H9 (cell line): ENCODE data around the gene GRAP2. TPM values are rescaled to one million over a fixed set of nuclear protein-coding genes. Genes with fewer than 3 reads are reported as not detected.

Experiments
- DNase-seq: peaks from one replicate; pipeline ENCODE4 v3.0.0-alpha.2; 2017
- H2AFZ ChIP-seq: one replicate; pipeline ENCODE4 v1.6.1; 2013; ENCODE audit warnings: mild to moderate bottlenecking, low read length, control low read depth, moderate library complexity
- H2AK5ac ChIP-seq: 2 replicates; pipeline ENCODE4 v1.6.1; 2013; ENCODE audit warnings: low read length, control low read depth, mixed read lengths; ENCODE audit not compliant: insufficient read length
- H2BK120ac ChIP-seq: one replicate; pipeline ENCODE4 v1.6.1; 2013; ENCODE audit warnings: low read depth, mild to moderate bottlenecking, low read length, control low read depth, inconsistent platforms; ENCODE audit not compliant: poor library complexity, severe bottlenecking
- H2BK12ac ChIP-seq: 2 replicates; pipeline ENCODE4 v1.6.1; 2013; ENCODE audit warnings: low read length, control low read depth, mixed read lengths, low read depth; ENCODE audit not compliant: insufficient read length
- H2BK15ac ChIP-seq: 2 replicates; pipeline ENCODE4 v1.6.1; 2013; ENCODE audit warnings: low read depth, low read length, control low read depth
- H2BK20ac ChIP-seq: one replicate; pipeline ENCODE4 v1.6.1; 2013; ENCODE audit warnings: low read depth, mild to moderate bottlenecking, low read length, control low read depth, inconsistent platforms; ENCODE audit not compliant: poor library complexity, severe bottlenecking
- H2BK5ac ChIP-seq: 2 replicates; pipeline ENCODE4 v1.6.1; 2013; ENCODE audit warnings: low read length, control low read depth, mixed read lengths; ENCODE audit not compliant: insufficient read length
- H3K14ac ChIP-seq: 2 replicates; pipeline ENCODE4 v1.6.1; 2013; ENCODE audit warnings: low read length, control low read depth; ENCODE audit not compliant: insufficient read depth
- H3K18ac ChIP-seq: 2 replicates; pipeline ENCODE4 v1.6.1; 2013; ENCODE audit warnings: low read depth, mild to moderate bottlenecking, mixed read lengths, low read length, control low read depth; ENCODE audit not compliant: insufficient read length
- H3K23ac ChIP-seq: 2 replicates; pipeline ENCODE4 v1.6.1; 2013; ENCODE audit warnings: low read length, control low read depth, mixed read lengths, low read depth; ENCODE audit not compliant: insufficient read length
- H3K23me2 ChIP-seq: 2 replicates; pipeline ENCODE4 v1.6.1; 2013; ENCODE audit warnings: low read depth, mild to moderate bottlenecking, mixed read lengths, low read length, control low read depth; ENCODE audit not compliant: insufficient read length, poor library complexity, severe bottlenecking
- H3K27ac ChIP-seq: 2 replicates; pipeline ENCODE4 v1.5.1; 2013; ENCODE audit warnings: low read length, control low read depth, mixed read lengths, low read depth; ENCODE audit not compliant: insufficient read length
- H3K27me3 ChIP-seq: 2 replicates; pipeline ENCODE4 v1.6.1; 2013; ENCODE audit warnings: low read length, control low read depth, inconsistent platforms; ENCODE audit not compliant: insufficient read depth
- H3K4ac ChIP-seq: 2 replicates; pipeline ENCODE4 v1.6.1; 2013; ENCODE audit warnings: low read depth, mild to moderate bottlenecking, control low read depth, inconsistent platforms, low read length, moderate library complexity
- H3K4me1 ChIP-seq: 2 replicates; pipeline ENCODE4 v1.6.1; 2013; ENCODE audit warnings: low read length, control low read depth, inconsistent platforms; ENCODE audit not compliant: insufficient read depth
- H3K4me2 ChIP-seq: 2 replicates; pipeline ENCODE4 v1.6.1; 2013; ENCODE audit warnings: low read length, control low read depth, mixed read lengths; ENCODE audit not compliant: insufficient read length, insufficient read depth
- H3K56ac ChIP-seq: 2 replicates; pipeline ENCODE4 v1.6.1; 2013; ENCODE audit warnings: low read depth, mild to moderate bottlenecking, mixed read lengths, low read length, control low read depth; ENCODE audit not compliant: insufficient read length
- H3K79me1 ChIP-seq: 2 replicates; pipeline ENCODE4 v1.6.1; 2013; ENCODE audit warnings: low read depth, mild to moderate bottlenecking, moderate library complexity, low read length, control low read depth, inconsistent platforms; ENCODE audit not compliant: insufficient read depth, poor library complexity, severe bottlenecking
- H3K79me2 ChIP-seq: 2 replicates; pipeline ENCODE4 v1.6.1; 2013; ENCODE audit warnings: low read length, control low read depth, inconsistent platforms; ENCODE audit not compliant: insufficient read depth
- H3K9ac ChIP-seq: 2 replicates; pipeline ENCODE4 v1.6.1; 2013; ENCODE audit warnings: low read length, control low read depth, mixed read lengths; ENCODE audit not compliant: insufficient read length; ENCODE audit errors: extremely low read depth
- H3K9me3 ChIP-seq: one replicate; pipeline ENCODE4 v1.6.1; 2013; ENCODE audit warnings: low read depth, low read length, inconsistent platforms; ENCODE audit not compliant: control insufficient read depth
- H3T11ph ChIP-seq: one replicate; pipeline ENCODE4 v1.6.1; 2013; ENCODE audit warnings: mild to moderate bottlenecking, low read length, control low read depth, inconsistent platforms
- H4K20me1 ChIP-seq: one replicate; pipeline ENCODE4 v1.6.1; 2013; ENCODE audit not compliant: control insufficient read depth, insufficient read length, insufficient read depth
- H4K5ac ChIP-seq: 2 replicates; pipeline ENCODE4 v1.6.1; 2013; ENCODE audit warnings: low read depth, mild to moderate bottlenecking, mixed read lengths, low read length, control low read depth; ENCODE audit not compliant: insufficient read length
- H4K8ac ChIP-seq: replicated peaks from 2 replicates; pipeline ENCODE4 v1.6.1; 2013; ENCODE audit warnings: low read length, control low read depth, mixed read lengths, low read depth; ENCODE audit not compliant: insufficient read length
- H4K91ac ChIP-seq: 2 replicates; pipeline ENCODE4 v1.6.1; 2013; ENCODE audit warnings: low read depth, mild to moderate bottlenecking, moderate library complexity, mixed read lengths, low read length, control low read depth; ENCODE audit not compliant: insufficient read length
- H3K27ac Mint-ChIP-seq, 3 experiments: 2 replicates in 2 of 3; 3 replicates in 1 of 3; pipeline ENCODE4 v1.8.0; 2020 to 2021; ENCODE audit warnings: mixed read lengths in 3 of 3, mild to moderate bottlenecking in 1 of 3, moderate library complexity in 1 of 3
- H3K27me3 Mint-ChIP-seq: 2 replicates; pipeline ENCODE4 v1.8.0; 2021; ENCODE audit warnings: low read depth, mild to moderate bottlenecking, moderate library complexity, mixed read lengths
- H3K36me3 Mint-ChIP-seq, 3 experiments: 2 replicates in 2 of 3; 3 replicates in 1 of 3; pipeline ENCODE4 v1.8.0; 2020 to 2021; ENCODE audit warnings: low read depth in 3 of 3, mixed read lengths in 3 of 3; ENCODE audit not compliant: insufficient read depth in 1 of 3
- H3K4me1 Mint-ChIP-seq, 2 experiments: 2 replicates each; pipeline ENCODE4 v1.8.0; 2020; ENCODE audit warnings: mixed read lengths in 2 of 2
- H3K4me3 Mint-ChIP-seq, 2 experiments: 2 replicates in 1 of 2; 3 replicates in 1 of 2; pipeline ENCODE4 v1.8.0; 2020 to 2021; ENCODE audit warnings: mild to moderate bottlenecking in 2 of 2, mixed read lengths in 2 of 2, moderate library complexity in 1 of 2
- H3K9me3 Mint-ChIP-seq, 2 experiments: 2 replicates in 1 of 2; 3 replicates in 1 of 2; pipeline ENCODE4 v1.8.0; 2020; ENCODE audit warnings: mild to moderate bottlenecking in 2 of 2, mixed read lengths in 2 of 2, moderate library complexity in 1 of 2
- WGBS: extraction: QIAGEN DNeasy Blood & Tissue Kit; methylation state at CpG from one replicate; pipeline ENCODE4 v1.1.7; 2013; ENCODE audit warnings: missing lambda C conversion rate, low lambda C conversion rate, mixed read lengths; ENCODE audit not compliant: insufficient read length; ENCODE audit errors: extremely low coverage; 5-methylcytosine and 5-hydroxymethylcytosine counted together
- total RNA-seq: library from RNA; stranded (reverse); gene quantifications from 2 replicates; pipeline ENCODE4 v1.2.1, GENCODE V29; 2021
- TF ChIP-seq, protein P1 (sequence below): fragments of 200-600 bp; sonication (generic); conservative IDR thresholded peaks from 3 replicates; pipeline ENCODE4 v1.8.0; 2021; ENCODE audit warnings: antibody characterized with exemption, mild to moderate bottlenecking

GRAP2 gene
- total RNA-seq, 1 experiment from 2014 or later: not detected

DNA sequence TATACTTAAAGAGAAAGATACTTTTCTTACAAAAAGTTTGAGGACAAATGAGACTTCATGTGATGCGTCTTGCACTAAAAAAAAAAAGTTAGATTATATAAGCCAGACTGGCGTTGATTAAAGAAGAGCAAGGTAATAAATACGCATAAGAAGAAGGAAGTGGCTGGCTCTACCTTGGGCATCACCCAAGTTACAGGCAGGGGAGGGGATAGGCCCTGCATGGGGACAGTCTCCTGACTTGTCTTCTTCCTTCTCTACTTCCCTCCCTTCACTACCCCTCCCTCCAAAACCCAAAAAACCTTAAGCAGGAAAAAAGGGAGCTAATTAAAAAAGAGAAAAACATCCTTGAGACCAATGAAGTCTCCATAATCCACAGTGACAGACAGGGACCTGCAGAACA lies 37.0 kb downstream of the GRAP2 start:
- Histone ChIP-seq H3K4me2 (no peak overlapping the region), H3K56ac (no peak overlapping the region), H3K79me2 (no peaks in the 10 kb centered on the region), H2BK120ac (no peak overlapping the region), H2BK20ac (no peak overlapping the region), H4K20me1 (no peaks in the 10 kb centered on the region), H4K5ac (no peak overlapping the region), H3K23me2 (no peaks in the 10 kb centered on the region), H2BK5ac (no peak overlapping the region), H3K4ac (no peak overlapping the region), H2AFZ (no peak overlapping the region), H3K23ac (no peak overlapping the region), H2BK12ac (no peak overlapping the region), H3T11ph (no peak overlapping the region), H3K27me3 (no peaks in the 10 kb centered on the region), H3K9me3 (no peaks in the 10 kb centered on the region), H3K4me1 (peaks cover 3% of the 10 kb centered on the region; the same call in 1 of the 2 replicates), H3K27ac (no peak overlapping the region), H3K9ac (no peak overlapping the region), H4K91ac (no peak overlapping the region), H3K14ac (no peak overlapping the region), H4K8ac (no peak overlapping the region), H2BK15ac (no peak overlapping the region), H3K18ac (no peak overlapping the region), H3K79me1 (no peaks in the 10 kb centered on the region), H2AK5ac (no peak overlapping the region)
- Mint-ChIP-seq H3K9me3 (no peaks in the 10 kb centered on the region), H3K27me3 (no peaks in the 10 kb centered on the region), H3K4me1 (peaks cover 50 to 69% of the 10 kb centered on the region in 2 experiments), H3K4me3 (no peak overlapping the region), H3K36me3 (no peaks in the 10 kb centered on the region), H3K27ac (no peak overlapping the region; a peak in 1 of 7 replicates)
- WGBS: no CpG with 5 or more reads among the region's 3 CpGs
- no peak for DNase-seq
- TF ChIP-seq, protein P1, sequence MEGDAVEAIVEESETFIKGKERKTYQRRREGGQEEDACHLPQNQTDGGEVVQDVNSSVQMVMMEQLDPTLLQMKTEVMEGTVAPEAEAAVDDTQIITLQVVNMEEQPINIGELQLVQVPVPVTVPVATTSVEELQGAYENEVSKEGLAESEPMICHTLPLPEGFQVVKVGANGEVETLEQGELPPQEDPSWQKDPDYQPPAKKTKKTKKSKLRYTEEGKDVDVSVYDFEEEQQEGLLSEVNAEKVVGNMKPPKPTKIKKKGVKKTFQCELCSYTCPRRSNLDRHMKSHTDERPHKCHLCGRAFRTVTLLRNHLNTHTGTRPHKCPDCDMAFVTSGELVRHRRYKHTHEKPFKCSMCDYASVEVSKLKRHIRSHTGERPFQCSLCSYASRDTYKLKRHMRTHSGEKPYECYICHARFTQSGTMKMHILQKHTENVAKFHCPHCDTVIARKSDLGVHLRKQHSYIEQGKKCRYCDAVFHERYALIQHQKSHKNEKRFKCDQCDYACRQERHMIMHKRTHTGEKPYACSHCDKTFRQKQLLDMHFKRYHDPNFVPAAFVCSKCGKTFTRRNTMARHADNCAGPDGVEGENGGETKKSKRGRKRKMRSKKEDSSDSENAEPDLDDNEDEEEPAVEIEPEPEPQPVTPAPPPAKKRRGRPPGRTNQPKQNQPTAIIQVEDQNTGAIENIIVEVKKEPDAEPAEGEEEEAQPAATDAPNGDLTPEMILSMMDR: no peak
